Measurements from ENCODE around the gene ERP29.

GRCh38 chr12:111991535-111991934, 21.7 kb upstream of the ERP29 start:
- TF ChIP-seq CTCF (IDR thresholded peaks at IDR 0.05): no peak
- no peak for TF ChIP-seq POLR2A (IDR thresholded peaks at IDR 0.05)
- no peak for TF ChIP-seq EP300 (IDR thresholded peaks at IDR 0.05)
